Thyroid gland (tissue), 4 donors: ENCODE measurements around the gene INPP5A.

Experiments
- CTCF ChIP-seq, 6 experiments: fragments of 200-600 bp in 3 of 6; fragments of 450-650 bp in 3 of 6; sonication (generic) in 3 of 6; IDR thresholded peaks; one replicate each; pipeline ENCODE4 v1.5.1; 2016 to 2019; ENCODE audit warnings: antibody characterized with exemption in 6 of 6, mild to moderate bottlenecking in 2 of 6, inconsistent platforms in 1 of 6, moderate library complexity in 1 of 6
- POLR2A ChIP-seq, 2 donors: fragments of 450-650 bp; IDR thresholded peaks; one replicate each; pipeline ENCODE4 v1.6.1; 2017; ENCODE audit warnings: antibody characterized with exemption in 2 of 2, mild to moderate bottlenecking in 2 of 2, moderate library complexity in 1 of 2

DNA sequence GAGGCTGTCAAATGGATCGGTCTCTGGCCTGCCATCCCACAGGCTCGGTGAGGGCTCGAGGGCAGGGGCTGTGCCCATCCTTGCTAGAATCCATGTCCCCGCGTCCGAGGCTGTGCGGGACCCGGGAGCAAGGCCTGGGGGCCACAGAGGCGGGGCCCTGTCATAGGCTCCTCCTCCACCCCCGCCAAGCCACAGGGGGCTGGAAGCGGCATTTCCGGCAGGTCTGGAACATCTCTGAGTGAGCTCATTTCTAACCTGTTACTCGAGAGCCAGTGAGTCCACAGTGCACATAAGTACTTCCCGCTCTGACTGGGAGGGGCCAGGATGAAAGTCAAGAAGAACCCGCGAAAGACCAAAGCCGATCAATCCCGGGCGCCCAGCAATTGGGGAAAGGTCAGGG is 190.7 kb downstream of the INPP5A start:
- TF ChIP-seq CTCF (IDR thresholded peaks at IDR 0.05), result no peak
- no peak for TF ChIP-seq POLR2A (IDR thresholded peaks at IDR 0.05)
